NT2/D1 (cell line): ENCODE measurements around the gene FAM149B1.

Experiments
- SUZ12 ChIP-seq: IDR thresholded peaks from 2 replicates; pipeline ENCODE4 v1.6.1; 2011; ENCODE audit not compliant: insufficient read length, insufficient read depth; ENCODE audit errors: extremely low read depth
- ZNF274 ChIP-seq: IDR thresholded peaks from 2 replicates; pipeline ENCODE4 v1.6.1; 2011; ENCODE audit warnings: mild to moderate bottlenecking, low read depth, low read length

GRCh38 chr10:73152009-73152408 lies 15.9 kb upstream of the FAM149B1 start:
- TF ChIP-seq SUZ12 = no peak
- TF ChIP-seq ZNF274 = no peak
